ENCODE measurements around the gene BMPR1A. TPM values are rescaled to one million over a fixed set of nuclear protein-coding genes. Genes with fewer than 3 reads are reported as not detected.
"Not testable (repeated sequence)": the region's sequence is repeated elsewhere in the genome, so short reads cannot be mapped to it uniquely, and the experiment has no call there.

The BMPR1A gene
- total and polyA plus RNA-seq, 12 donors, result 4.4 to 55.9 (median 27.0) TPM

DNA sequence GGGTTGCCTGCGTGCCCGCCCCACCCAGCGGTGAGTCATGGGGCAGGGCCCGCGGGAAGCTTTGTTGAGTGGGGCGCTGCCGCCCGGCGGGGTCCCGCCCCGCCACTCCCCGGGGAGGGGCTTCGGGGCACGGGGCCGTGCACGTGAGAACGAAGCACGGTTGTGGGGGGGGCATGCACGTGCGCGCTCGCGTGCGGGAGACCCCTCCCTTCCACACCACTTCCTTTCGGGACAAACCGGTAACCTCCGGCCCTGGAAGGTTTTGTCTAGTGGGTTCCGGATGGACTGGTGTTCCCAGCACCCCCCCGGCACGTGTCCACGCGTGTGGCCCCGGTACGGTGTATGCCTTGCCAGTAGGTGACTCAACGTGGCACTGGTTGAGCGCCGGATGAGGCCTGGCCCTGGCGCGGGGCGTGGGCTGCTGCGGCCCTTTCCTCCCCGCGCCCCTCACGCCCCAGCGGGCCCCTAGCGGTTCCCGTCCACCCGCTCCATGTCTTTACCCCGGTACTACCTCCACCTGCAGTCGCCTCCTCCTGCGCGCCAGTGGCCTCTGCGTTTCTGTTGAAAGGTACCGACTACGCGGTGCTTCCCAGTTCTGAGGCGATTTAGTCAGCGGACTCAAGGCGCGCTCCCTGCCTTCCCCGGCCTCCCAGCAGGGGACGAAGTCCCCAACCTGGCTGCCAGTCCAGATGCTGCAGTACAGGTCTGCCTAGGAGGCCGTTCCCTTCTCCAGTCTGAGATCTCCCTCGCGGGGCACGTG is 215.0 kb downstream of the BMPR1A start:
- Histone ChIP-seq H3K4me1 (replicated peaks in 1 of 2) (peaks cover 28 to 47% of the 10 kb centered on the region in 2 donors), H3K27me3 (no peaks in the 10 kb centered on the region), H3K4me3 (peak overlapping the region in 2 of 4 donors; percentile 70 to 74), H3K9me3 (replicated peaks in 1 of 3) (no peaks in the 10 kb centered on the region), H3K27ac (peak overlapping the region; percentile 75 to 98 (median 96)), H3K36me3 (replicated peaks in 1 of 2) (no peaks in the 10 kb centered on the region)
- intact Hi-C loops (cut with DNase I), result no loop called here
- 0 to 20% (median 9%) methylated on average over 12 to 66 of the region's 66 CpGs for WGBS, 4 donors
- DNase-seq, result peak; percentile 93 to 97 (median 94)
- TF ChIP-seq CTCF (IDR thresholded peaks at IDR 0.05) (peak in 4 of 6 experiments; percentile 34 to 50 (median 44)), POLR2A (IDR thresholded peaks at IDR 0.05) (peak in 1 of 2 donors; percentile 17)

GRCh38 chr10:86972613-86973380 is 216.4 kb downstream of the BMPR1A start:
- intact Hi-C loops (cut with DNase I), result no loop called here
- H3K9me3 ChIP-seq (replicated peaks in 1 of 3), result no peaks in the 10 kb centered on the region
- 66 to 76% (median 71%) methylated on average over 8 to 11 of the region's 11 CpGs for WGBS, 4 donors
- TF ChIP-seq CTCF (IDR thresholded peaks at IDR 0.05), result no peak
- no peak for TF ChIP-seq POLR2A (IDR thresholded peaks at IDR 0.05)
- DNase-seq, result peak in 6 of 7 donors; percentile 24 to 52 (median 38)
- no peaks in the 10 kb centered on the region for H3K36me3 ChIP-seq (replicated peaks in 1 of 2)
- peak overlapping the region in 3 of 5 donors; percentile 45 to 97 (median 96) for H3K27ac ChIP-seq
- no peaks in the 10 kb centered on the region for H3K27me3 ChIP-seq
- peaks cover 23 to 36% of the 10 kb centered on the region in 2 donors for H3K4me1 ChIP-seq (replicated peaks in 1 of 2)
- H3K4me3 ChIP-seq, result no peak overlapping the region

DNA sequence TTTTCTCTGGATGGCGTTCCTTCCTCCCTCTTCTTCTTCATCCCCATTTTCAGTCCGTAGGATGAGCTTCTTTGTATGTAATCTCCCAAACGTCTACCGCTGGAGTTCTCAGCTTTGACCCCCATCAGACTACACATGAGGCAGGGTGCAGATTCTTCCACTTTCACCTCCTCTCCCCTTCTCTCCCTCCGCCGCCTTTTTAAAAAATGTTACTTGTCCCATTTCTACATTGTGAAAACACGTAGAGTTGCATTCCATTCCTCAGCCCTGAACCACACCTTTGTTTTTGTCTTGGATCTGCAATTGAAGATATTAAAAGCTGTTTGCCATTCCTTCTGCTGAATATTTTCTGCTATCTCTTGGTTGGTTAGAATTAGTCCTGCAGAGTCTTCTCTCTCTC is 218.1 kb downstream of the BMPR1A start:
- no peak overlapping the region for H3K4me3 ChIP-seq
- H3K27ac ChIP-seq, result peak overlapping the region in 1 of 5 donors; percentile 67
- H3K9me3 ChIP-seq (replicated peaks in 1 of 3), result no peaks in the 10 kb centered on the region
- no peaks in the 10 kb centered on the region for H3K27me3 ChIP-seq
- H3K36me3 ChIP-seq (replicated peaks in 1 of 2), result no peaks in the 10 kb centered on the region
- H3K4me1 ChIP-seq (replicated peaks in 1 of 2), result peaks cover 21 to 26% of the 10 kb centered on the region in 2 donors
- whole genome bisulfite sequencing, 4 donors, result 78 to 88% (median 84%) methylated on average over 7 of the region's 7 CpGs
- no peak for DNase-seq
- no peak for TF ChIP-seq CTCF (IDR thresholded peaks at IDR 0.05)
- TF ChIP-seq POLR2A (IDR thresholded peaks at IDR 0.05), result no peak
- intact Hi-C loops (cut with DNase I), result no loop called here

DNA sequence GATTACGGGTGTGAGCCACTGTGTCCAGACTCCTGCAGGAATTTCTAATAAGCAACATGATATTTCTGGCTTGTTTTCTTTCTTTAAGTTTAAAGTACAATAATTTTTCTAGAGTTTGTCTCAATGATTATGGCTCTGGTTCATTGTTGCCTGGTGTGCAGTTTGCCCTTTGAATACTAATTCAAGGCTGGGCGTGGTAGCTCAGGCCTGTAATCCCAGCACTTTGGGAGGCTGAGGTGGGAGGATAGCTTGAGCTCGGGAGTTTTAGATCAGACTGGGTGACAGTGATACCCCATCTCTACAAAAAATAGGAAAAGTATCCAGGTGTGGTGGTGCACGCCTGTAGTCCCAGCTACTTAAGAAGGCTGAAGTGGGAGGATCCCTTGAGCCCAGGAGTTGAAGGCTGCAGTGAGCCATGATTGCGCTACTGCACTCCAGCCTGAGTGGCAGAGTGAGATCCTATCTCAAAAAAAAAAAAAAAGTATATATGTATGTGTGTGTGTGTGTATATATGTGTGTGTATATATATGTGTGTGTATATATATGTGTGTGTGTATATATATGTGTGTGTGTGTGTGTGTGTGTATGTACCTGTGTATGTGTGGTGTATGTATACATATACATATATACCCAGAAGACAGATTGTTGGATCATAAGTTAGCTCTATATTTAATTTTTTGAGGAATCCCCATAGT is 220.1 kb downstream of the BMPR1A start:
- Histone ChIP-seq H3K27me3 (no peaks in the 10 kb centered on the region), H3K4me1 (replicated peaks in 1 of 2) (peaks cover 20 to 24% of the 10 kb centered on the region in 2 donors), H3K27ac (no peak overlapping the region), H3K4me3 (no peak overlapping the region), H3K9me3 (replicated peaks in 1 of 3) (no peaks in the 10 kb centered on the region), H3K36me3 (replicated peaks in 1 of 2) (no peaks in the 10 kb centered on the region)
- no peak for TF ChIP-seq POLR2A (IDR thresholded peaks at IDR 0.05)
- TF ChIP-seq CTCF (IDR thresholded peaks at IDR 0.05), result no peak
- 96 to 97% (median 97%) methylated on average over 5 of the region's 5 CpGs for WGBS, 4 donors
- DNase-seq, result no peak
- intact Hi-C loops (cut with DNase I), result no loop called here

GRCh38 chr10:86978457-86978856 is 222.0 kb downstream of the BMPR1A start:
- H3K4me3 ChIP-seq; H3K9me3 ChIP-seq (replicated peaks in 1 of 3); H3K27me3 ChIP-seq; H3K36me3 ChIP-seq (replicated peaks in 1 of 2); intact Hi-C loops (cut with DNase I): not testable (repeated sequence)
- peak in 1 of 7 donors; percentile 4 for DNase-seq
- Histone ChIP-seq H3K27ac (peak overlapping the region in 2 of 5 donors; percentile 30 to 43), H3K4me1 (replicated peaks in 1 of 2) (peaks cover 13 to 14% of the 10 kb centered on the region in 2 donors)
- 66 to 82% (median 77%) methylated on average over 3 of the region's 3 CpGs for WGBS, 4 donors
